NCI-H524 (cell line): ENCODE results near the gene ERGIC1.

ENCODE experiments used
- DNase-seq, 2 experiments: peaks; one replicate each; lab custom pipeline; 2025; lab: John Stamatoyannopoulos, UW

Gene ERGIC1

DNA sequence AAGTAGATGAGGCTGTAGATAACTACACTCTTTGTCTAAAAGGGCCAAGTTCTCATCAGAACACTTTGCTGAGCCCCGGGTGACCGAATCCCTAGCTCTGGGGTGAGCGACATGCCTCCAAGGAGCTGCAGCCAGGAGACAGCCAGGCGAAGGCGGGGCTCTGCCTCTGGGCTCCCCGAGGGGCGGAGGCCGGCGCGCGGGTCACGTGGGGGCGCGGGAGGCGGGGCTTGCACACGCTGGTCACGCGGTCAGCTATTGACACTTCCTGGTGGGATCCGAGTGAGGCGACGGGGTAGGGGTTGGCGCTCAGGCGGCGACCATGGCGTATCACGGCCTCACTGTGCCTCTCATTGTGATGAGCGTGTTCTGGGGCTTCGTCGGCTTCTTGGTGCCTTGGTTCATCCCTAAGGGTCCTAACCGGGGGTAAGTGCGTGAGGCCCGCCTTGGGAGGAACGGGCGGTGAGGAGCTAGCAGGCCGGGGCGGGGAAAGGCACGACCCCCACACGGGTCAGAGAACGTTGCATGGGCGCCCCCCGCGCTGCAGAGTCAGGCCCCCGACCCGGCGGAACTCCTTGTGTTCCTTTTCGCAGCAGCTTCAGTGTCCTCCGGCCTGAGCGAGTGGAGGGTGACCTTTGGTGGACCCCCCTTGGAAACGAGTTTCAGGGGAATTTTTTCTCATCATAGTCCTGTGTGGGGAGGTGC, 149.6 kb downstream of the ERGIC1 start, which contains the start of gene ATP6V0E1:
Gene ATP6V0E1, plus strand, starts transcription at position 230 of the 702 bp plus-strand sequence. Its CDS starts 90 bp downstream, at position 320.
- DNase-seq, result peak; percentile 73 to 90

GRCh38 chr5:172984244-172984953, 150.3 kb downstream of the ERGIC1 start:
- DNase-seq, result peak; percentile 39 to 84

GRCh38 chr5:172985596-172985995, 151.5 kb downstream of the ERGIC1 start:
- DNase-seq, result no peak

GRCh38 chr5:172988276-172988675, 154.2 kb downstream of the ERGIC1 start:
- no peak for DNase-seq

DNA sequence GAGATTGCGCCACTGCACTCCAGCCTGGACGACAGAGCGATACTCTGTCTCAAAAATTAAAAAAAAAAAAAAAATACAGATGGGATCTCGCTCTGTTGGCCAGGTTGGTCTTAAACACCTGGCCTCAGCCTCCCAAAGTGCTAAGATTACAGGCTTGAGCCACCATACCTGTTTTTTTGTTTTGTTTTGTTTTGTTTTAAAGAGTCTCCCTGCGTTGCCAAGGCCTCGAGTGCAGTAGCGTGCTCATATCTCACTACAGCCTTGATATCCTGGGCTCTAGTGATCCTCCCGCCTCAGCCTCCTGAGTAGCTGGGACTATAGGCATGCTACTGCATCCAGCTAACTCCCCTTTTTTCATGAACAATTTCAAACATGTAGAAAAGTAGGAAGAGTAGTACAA, 156.7 kb downstream of the ERGIC1 start:
- DNase-seq, result no peak

GRCh38 chr5:172994405-172994804, 160.4 kb downstream of the ERGIC1 start:
- no peak for DNase-seq

- DNase-seq, result no peak
Observed at GRCh38 chr5:172999372-172999973, 165.4 kb downstream of the ERGIC1 start.

DNA sequence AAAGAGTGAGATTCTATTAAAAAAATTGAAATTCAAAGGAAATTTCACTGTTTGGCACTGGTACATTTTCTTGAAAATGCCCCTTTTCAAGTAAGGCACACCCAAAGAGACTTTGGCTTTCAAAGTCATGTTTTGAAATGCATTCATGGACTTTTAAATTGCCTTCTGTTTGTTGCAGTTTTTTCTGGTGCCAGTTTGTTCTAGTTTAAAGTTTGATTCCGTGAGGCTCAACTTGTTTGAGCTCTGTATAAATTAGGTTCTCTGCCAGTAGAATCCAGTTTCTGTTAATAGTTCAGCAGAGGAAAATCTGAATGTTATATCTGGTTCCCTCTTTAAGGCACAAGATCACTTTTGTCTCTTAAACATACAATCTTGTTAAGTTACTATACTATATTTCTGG, 165.9 kb downstream of the ERGIC1 start:
- DNase-seq, result no peak

GRCh38 chr5:173001229-173001841, 167.3 kb downstream of the ERGIC1 start:
- no peak for DNase-seq
